ENCODE data around the gene ADAM22. TPM values are rescaled to one million over a fixed set of nuclear protein-coding genes. Genes with fewer than 3 reads are reported as not detected.

ADAM22 gene
- total RNA-seq, 1 experiment from 2014 or later: 10.0 TPM

- intact Hi-C loops (cut with micrococcal nuclease): no loop called here
- no peak for TF ChIP-seq POLR2AphosphoS5 (IDR thresholded peaks at IDR 0.05; ENCODE audit: low read depth, low read length)
- TF ChIP-seq REST (IDR thresholded peaks at IDR 0.05; ENCODE audit: low read depth): no peak
- TF ChIP-seq ATF3 (IDR thresholded peaks at IDR 0.05): no peak
- CTCF ChIA-PET: no interaction called here
- Histone ChIP-seq H3K9ac (ENCODE audit: low read length) (no peak overlapping the region), H3K27ac (ENCODE audit: low read depth, low read length) (no peak overlapping the region), H3K4me3 (replicated peaks in 1 of 2; ENCODE audit: low read depth in 1 of 2, low read length in 2 of 2) (no peak overlapping the region), H3K36me3 (ENCODE audit: control insufficient read depth in 1 of 2, insufficient read depth in 2 of 2, low read length in 2 of 2) (no peaks in the 10 kb centered on the region), H3K9me2 (ENCODE audit: insufficient read depth) (no peaks in the 10 kb centered on the region), H2AFZ (ENCODE audit: low read depth, low read length, poor library complexity, severe bottlenecking) (no peak overlapping the region), H3K79me2 (ENCODE audit: insufficient read depth, low read length) (no peaks in the 10 kb centered on the region), H3K9me3 (ENCODE audit: control insufficient read depth in 1 of 2, insufficient read depth in 1 of 2, low read depth in 1 of 2, low read length in 2 of 2) (no peaks in the 10 kb centered on the region), H3K4me2 (ENCODE audit: low read length) (no peak overlapping the region), H3K4me1 (ENCODE audit: control insufficient read depth in 1 of 2, insufficient read depth in 2 of 2, low read length in 2 of 2) (no peaks in the 10 kb centered on the region), H4K20me1 (ENCODE audit: insufficient read depth) (no peaks in the 10 kb centered on the region), H3K27me3 (ENCODE audit: insufficient read depth, low read length) (no peaks in the 10 kb centered on the region)
- ATAC-seq (no peak), DNase-seq (ENCODE audit: low read depth, low spot score) (no peak)
- BruUV-seq (replicated peaks): no TSS peak
- RAD21 ChIA-PET (ENCODE audit: low non-redundant PET in 1 of 2, low total read pairs in 2 of 2, uncharacterized antibody in 2 of 2, unreplicated experiment in 2 of 2): no interaction called here
- POLR2A ChIA-PET: no interaction called here
Observed at GRCh38 chr7:87999261-87999660, 65.2 kb downstream of the ADAM22 start.

DNA sequence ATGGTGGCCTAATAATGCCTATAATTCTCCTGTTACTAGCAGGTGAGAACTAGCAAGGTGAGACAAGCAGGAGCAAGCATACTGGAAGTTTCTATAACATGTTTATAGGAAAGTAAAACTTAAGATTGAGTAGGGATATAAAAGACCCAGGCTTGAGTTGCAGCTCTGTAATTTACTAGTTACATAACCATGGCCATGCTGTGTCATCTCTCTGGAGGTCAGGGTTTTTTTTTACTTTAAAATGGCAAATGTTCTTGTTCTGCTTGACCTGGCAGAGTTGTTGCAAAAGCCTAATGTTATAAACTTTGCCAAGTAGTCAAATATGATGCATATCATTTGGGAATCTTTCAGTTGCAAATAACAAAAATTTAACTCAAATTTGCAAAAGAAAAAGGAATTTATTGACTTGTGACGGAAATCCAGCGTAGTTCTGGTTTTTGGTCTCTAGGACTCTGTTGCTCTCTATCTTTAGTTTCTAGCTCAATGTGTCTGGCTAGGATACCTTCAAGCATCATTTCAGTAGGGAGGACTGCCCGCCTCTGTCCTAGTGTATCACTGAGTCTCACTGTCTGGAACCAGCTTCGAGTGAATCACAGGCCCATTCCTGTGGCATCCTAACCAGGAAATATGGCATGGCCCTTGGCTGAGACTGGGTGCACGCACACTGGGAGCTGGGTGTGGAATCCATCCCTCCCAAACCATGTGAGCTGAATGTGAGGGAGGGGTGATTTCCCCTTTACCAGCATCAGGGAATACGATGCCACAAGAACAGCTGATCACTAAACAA, 67.9 kb downstream of the ADAM22 start:
- Histone ChIP-seq H2AFZ (ENCODE audit: low read depth, low read length, poor library complexity, severe bottlenecking) (no peak overlapping the region), H3K4me1 (ENCODE audit: control insufficient read depth in 1 of 2, insufficient read depth in 2 of 2, low read length in 2 of 2) (no peaks in the 10 kb centered on the region), H3K9me2 (ENCODE audit: insufficient read depth) (no peaks in the 10 kb centered on the region), H3K4me2 (ENCODE audit: low read length) (no peak overlapping the region), H3K9me3 (ENCODE audit: control insufficient read depth in 1 of 2, insufficient read depth in 1 of 2, low read depth in 1 of 2, low read length in 2 of 2) (no peaks in the 10 kb centered on the region), H3K9ac (ENCODE audit: low read length) (no peak overlapping the region), H3K27me3 (ENCODE audit: insufficient read depth, low read length) (no peaks in the 10 kb centered on the region), H3K27ac (ENCODE audit: low read depth, low read length) (no peak overlapping the region), H3K4me3 (replicated peaks in 1 of 2; ENCODE audit: low read depth in 1 of 2, low read length in 2 of 2) (no peak overlapping the region), H3K36me3 (ENCODE audit: control insufficient read depth in 1 of 2, insufficient read depth in 2 of 2, low read length in 2 of 2) (no peaks in the 10 kb centered on the region), H4K20me1 (ENCODE audit: insufficient read depth) (no peaks in the 10 kb centered on the region), H3K79me2 (ENCODE audit: insufficient read depth, low read length) (no peaks in the 10 kb centered on the region)
- ChIA-PET RAD21 (ENCODE audit: low non-redundant PET in 1 of 2, low total read pairs in 2 of 2, uncharacterized antibody in 2 of 2, unreplicated experiment in 2 of 2) (no interaction called here), POLR2A (no interaction called here), CTCF (no interaction called here)
- ATAC-seq (no peak), DNase-seq (ENCODE audit: low read depth, low spot score) (no peak)
- no peak for TF ChIP-seq EZH2 (IDR thresholded peaks at IDR 0.05)
- no peak for TF ChIP-seq ZFX (IDR thresholded peaks at IDR 0.05)
- TF ChIP-seq JUND (IDR thresholded peaks at IDR 0.05): no peak
- TF ChIP-seq POLR2AphosphoS5 (IDR thresholded peaks at IDR 0.05; ENCODE audit: low read depth, low read length): no peak
- TF ChIP-seq ATF3 (IDR thresholded peaks at IDR 0.05): no peak
- TF ChIP-seq, protein P1, sequence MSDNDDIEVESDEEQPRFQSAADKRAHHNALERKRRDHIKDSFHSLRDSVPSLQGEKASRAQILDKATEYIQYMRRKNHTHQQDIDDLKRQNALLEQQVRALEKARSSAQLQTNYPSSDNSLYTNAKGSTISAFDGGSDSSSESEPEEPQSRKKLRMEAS (IDR thresholded peaks at IDR 0.05): no peak
- intact Hi-C loops (cut with micrococcal nuclease): no loop called here
- BruUV-seq (replicated peaks): no TSS peak
